Fibroblast of lung (primary cell): ENCODE measurements around the gene MGAT4A.

Experiments used
- CTCF ChIP-seq, 2 donors: IDR thresholded peaks in 1 of 2; conservative IDR thresholded peaks in 1 of 2; 1 replicate in 1 of 2; 2 replicates in 1 of 2; pipeline ENCODE4 v1.5.1; 2011 to 2012; ENCODE audit warnings: low read length in 2 of 2, control low read depth in 1 of 2, inconsistent platforms in 1 of 2, low read depth in 1 of 2, mild to moderate bottlenecking in 1 of 2
- EZH2 ChIP-seq: IDR thresholded peaks from 2 replicates; pipeline ENCODE4 v1.5.1; 2012; ENCODE audit warnings: low read length, control low read depth, mild to moderate bottlenecking; ENCODE audit errors: missing control alignments

- TF ChIP-seq CTCF (conservative IDR thresholded peaks at IDR 0.05 in 1 of 2, IDR thresholded peaks at IDR 0.05 in 1 of 2; ENCODE audit: low read depth in 1 of 2, low read length in 2 of 2) (no peak), EZH2 (no peak)
Observed at GRCh38 chr2:98737848-98738247, 6.9 kb upstream of the MGAT4A start.
